HUES48 (cell line): Measurements from ENCODE around the gene GPR146.

Experiments
- H3K27ac ChIP-seq: one replicate; pipeline ENCODE4 v1.7.0; 2013; ENCODE audit warnings: low read depth, low read length, inconsistent platforms
- H3K27me3 ChIP-seq: 2 replicates; pipeline ENCODE4 v1.6.1; 2013; ENCODE audit warnings: mild to moderate bottlenecking, low read length; ENCODE audit not compliant: control insufficient read depth, insufficient read depth
- H3K36me3 ChIP-seq: 2 replicates; pipeline ENCODE4 v1.6.1; 2013; ENCODE audit warnings: low read length; ENCODE audit not compliant: control insufficient read depth, insufficient read depth
- H3K4me1 ChIP-seq: 2 replicates; pipeline ENCODE4 v1.6.1; 2013; ENCODE audit warnings: mild to moderate bottlenecking, low read length; ENCODE audit not compliant: control insufficient read depth, insufficient read depth
- H3K4me3 ChIP-seq: 2 replicates; pipeline ENCODE4 v1.5.1; 2013; ENCODE audit warnings: mild to moderate bottlenecking, low read depth, low read length
- H3K9ac ChIP-seq: 2 replicates; pipeline ENCODE4 v1.6.1; 2013; ENCODE audit warnings: mild to moderate bottlenecking, low read depth, low read length, moderate library complexity
- H3K9me3 ChIP-seq: 2 replicates; pipeline ENCODE4 v1.6.1; 2013; ENCODE audit warnings: low read length; ENCODE audit not compliant: control insufficient read depth, insufficient read depth

Gene GPR146

GRCh38 chr7:1050254-1050906 is 6.0 kb downstream of the GPR146 start:
- no peak overlapping the region for H3K9ac ChIP-seq
- no peaks in the 10 kb centered on the region for H3K27me3 ChIP-seq
- H3K27ac ChIP-seq, result no peak overlapping the region
- no peak overlapping the region for H3K4me3 ChIP-seq
- no peaks in the 10 kb centered on the region for H3K36me3 ChIP-seq
- no peaks in the 10 kb centered on the region for H3K9me3 ChIP-seq
- H3K4me1 ChIP-seq, result peaks cover 11% of the 10 kb centered on the region

- Histone ChIP-seq H3K27me3 (no peaks in the 10 kb centered on the region), H3K9ac (no peak overlapping the region), H3K4me3 (no peak overlapping the region), H3K4me1 (peaks cover 11% of the 10 kb centered on the region), H3K27ac (no peak overlapping the region), H3K9me3 (no peaks in the 10 kb centered on the region), H3K36me3 (no peaks in the 10 kb centered on the region)
Measured at GRCh38 chr7:1050956-1051690, 6.8 kb downstream of the GPR146 start.

- no peaks in the 10 kb centered on the region for H3K36me3 ChIP-seq
- no peaks in the 10 kb centered on the region for H3K27me3 ChIP-seq
- no peak overlapping the region for H3K4me3 ChIP-seq
- no peak overlapping the region for H3K9ac ChIP-seq
- H3K27ac ChIP-seq, result no peak overlapping the region
- H3K9me3 ChIP-seq, result no peaks in the 10 kb centered on the region
- H3K4me1 ChIP-seq, result peaks cover 11% of the 10 kb centered on the region
Measured at GRCh38 chr7:1052031-1052818, 7.9 kb downstream of the GPR146 start.

- no peak overlapping the region for H3K4me3 ChIP-seq
- H3K27me3 ChIP-seq, result no peaks in the 10 kb centered on the region
- H3K4me1 ChIP-seq, result peaks cover 11% of the 10 kb centered on the region
- H3K9ac ChIP-seq, result no peak overlapping the region
- no peaks in the 10 kb centered on the region for H3K9me3 ChIP-seq
- H3K36me3 ChIP-seq, result peaks cover 3% of the 10 kb centered on the region; the same call in 1 of the 2 replicates
- H3K27ac ChIP-seq, result peak overlapping the region; percentile 42
Measured at GRCh38 chr7:1053002-1053411, 8.7 kb downstream of the GPR146 start.

GRCh38 chr7:1053816-1054370 is 9.5 kb downstream of the GPR146 start:
- Histone ChIP-seq H3K27ac (no peak overlapping the region), H3K9ac (no peak overlapping the region)

GRCh38 chr7:1054438-1054837 is 10.1 kb downstream of the GPR146 start:
- H3K9ac ChIP-seq, result no peak overlapping the region
- H3K27ac ChIP-seq, result no peak overlapping the region
- H3K36me3 ChIP-seq, result peaks cover 4% of the 10 kb centered on the region; the same call in 1 of the 2 replicates

More at GRCh38 chr7:1053816-1054370, 9.5 kb downstream of the GPR146 start:
- Histone ChIP-seq H3K4me3 (no peak overlapping the region), H3K4me1 (peaks cover 11% of the 10 kb centered on the region), H3K36me3 (peaks cover 4% of the 10 kb centered on the region; the same call in 1 of the 2 replicates), H3K9me3 (no peaks in the 10 kb centered on the region), H3K27me3 (no peaks in the 10 kb centered on the region)

GRCh38 chr7:1054861-1055450 is 10.6 kb downstream of the GPR146 start:
- peaks cover 11% of the 10 kb centered on the region for H3K4me1 ChIP-seq
- H3K36me3 ChIP-seq, result peaks cover 4% of the 10 kb centered on the region; the same call in 1 of the 2 replicates
- no peaks in the 10 kb centered on the region for H3K27me3 ChIP-seq
- no peak overlapping the region for H3K9ac ChIP-seq
- H3K9me3 ChIP-seq, result no peaks in the 10 kb centered on the region
- no peak overlapping the region for H3K27ac ChIP-seq
- H3K4me3 ChIP-seq, result no peak overlapping the region

More at GRCh38 chr7:1054438-1054837, 10.1 kb downstream of the GPR146 start:
- H3K4me1 ChIP-seq, result peaks cover 11% of the 10 kb centered on the region
- no peaks in the 10 kb centered on the region for H3K9me3 ChIP-seq
- H3K4me3 ChIP-seq, result no peak overlapping the region
- no peaks in the 10 kb centered on the region for H3K27me3 ChIP-seq

- Histone ChIP-seq H3K27ac (no peak overlapping the region), H3K9ac (no peak overlapping the region), H3K27me3 (no peaks in the 10 kb centered on the region), H3K9me3 (no peaks in the 10 kb centered on the region), H3K4me3 (no peak overlapping the region), H3K4me1 (peaks cover 17% of the 10 kb centered on the region), H3K36me3 (peaks cover 4% of the 10 kb centered on the region; the same call in 1 of the 2 replicates)
Measured at GRCh38 chr7:1055491-1055955, 11.2 kb downstream of the GPR146 start.

- H3K27ac ChIP-seq, result no peak overlapping the region
- no peak overlapping the region for H3K9ac ChIP-seq
- H3K4me3 ChIP-seq, result no peak overlapping the region
- no peaks in the 10 kb centered on the region for H3K9me3 ChIP-seq
- no peaks in the 10 kb centered on the region for H3K27me3 ChIP-seq
- H3K4me1 ChIP-seq, result peaks cover 23% of the 10 kb centered on the region
- peaks cover 4% of the 10 kb centered on the region; the same call in 1 of the 2 replicates for H3K36me3 ChIP-seq
Measured at GRCh38 chr7:1055956-1056784, 11.8 kb downstream of the GPR146 start.
